ENCODE measurements around the gene HRH1.
"Not testable (repeated sequence)": the region's sequence is repeated elsewhere in the genome, so short reads cannot be mapped to it uniquely, and the experiment has no call there.

The HRH1 gene

GRCh38 chr3:11126653-11127052 is 27.6 kb upstream of the HRH1 start:
- CTCF ChIA-PET: no interaction called here
- no peak for TF ChIP-seq SP1 (IDR thresholded peaks at IDR 0.05)
- TF ChIP-seq FOXM1 (IDR thresholded peaks at IDR 0.05; ENCODE audit: borderline replicate concordance): no peak
- no peak for TF ChIP-seq PKNOX1 (IDR thresholded peaks at IDR 0.05)
- no peak for TF ChIP-seq LEF1 (IDR thresholded peaks at IDR 0.05; ENCODE audit: borderline replicate concordance)
- no peak for TF ChIP-seq FOXK2 (IDR thresholded peaks at IDR 0.05)
- DNase-seq (ENCODE audit: extremely low spot score): no peak
- POLR2A ChIA-PET: no interaction called here

- ChIA-PET POLR2A (no interaction called here), CTCF (no interaction called here)
- no peak for TF ChIP-seq LEF1 (IDR thresholded peaks at IDR 0.05; ENCODE audit: borderline replicate concordance)
- no peak for DNase-seq (ENCODE audit: extremely low spot score)
Measured at GRCh38 chr3:11128682-11129632, 25.3 kb upstream of the HRH1 start.

- ChIA-PET CTCF (interaction anchor here (1.0 kb wide), 1 partner anchor 24 kb away, joined by 3 read pairs; no protein-coding TSS in a partner anchor), POLR2A (no interaction called here)
- TF ChIP-seq ZNF384 (IDR thresholded peaks at IDR 0.05): no peak
- no peak for DNase-seq (ENCODE audit: extremely low spot score)
Measured at GRCh38 chr3:11130385-11130784, 23.9 kb upstream of the HRH1 start.

GRCh38 chr3:11131371-11131770 is 22.9 kb upstream of the HRH1 start:
- TF ChIP-seq SUZ12 (IDR thresholded peaks at IDR 0.05): no peak
- TF ChIP-seq HDGF (IDR thresholded peaks at IDR 0.05; ENCODE audit: borderline replicate concordance): no peak
- TF ChIP-seq SP1 (IDR thresholded peaks at IDR 0.05): no peak
- TF ChIP-seq FOXK2 (IDR thresholded peaks at IDR 0.05): no peak
- no peak for TF ChIP-seq FOXA1 (IDR thresholded peaks at IDR 0.05)
- TF ChIP-seq ZNF384 (IDR thresholded peaks at IDR 0.05): no peak
- TF ChIP-seq NFRKB (IDR thresholded peaks at IDR 0.05): no peak
- ChIA-PET CTCF (no interaction called here), POLR2A (no interaction called here)
- no peak for DNase-seq (ENCODE audit: extremely low spot score)

GRCh38 chr3:11131886-11132285 is 22.4 kb upstream of the HRH1 start:
- POLR2A ChIA-PET; DNase-seq (ENCODE audit: extremely low spot score); CTCF ChIA-PET: not testable (repeated sequence)

GRCh38 chr3:11132861-11133260 is 21.4 kb upstream of the HRH1 start:
- CTCF ChIA-PET: no interaction called here
- no peak for DNase-seq (ENCODE audit: extremely low spot score)
- TF ChIP-seq L3MBTL2 (conservative IDR thresholded peaks at IDR 0.05) (no peak), LEF1 (IDR thresholded peaks at IDR 0.05; ENCODE audit: borderline replicate concordance) (no peak), NFRKB (IDR thresholded peaks at IDR 0.05) (no peak)
- POLR2A ChIA-PET: no interaction called here

- CTCF ChIA-PET: no interaction called here
- TF ChIP-seq PKNOX1 (IDR thresholded peaks at IDR 0.05) (no peak), SP1 (IDR thresholded peaks at IDR 0.05) (no peak), HDGF (IDR thresholded peaks at IDR 0.05; ENCODE audit: borderline replicate concordance) (no peak), LEF1 (IDR thresholded peaks at IDR 0.05; ENCODE audit: borderline replicate concordance) (no peak), ARNT (IDR thresholded peaks at IDR 0.05) (no peak), L3MBTL2 (conservative IDR thresholded peaks at IDR 0.05) (no peak), NFRKB (IDR thresholded peaks at IDR 0.05) (no peak), CTBP1 (IDR thresholded peaks at IDR 0.05; ENCODE audit: borderline replicate concordance) (no peak), BHLHE40 (IDR thresholded peaks at IDR 0.05; ENCODE audit: borderline replicate concordance) (no peak), TARDBP (IDR thresholded peaks at IDR 0.05) (no peak), FOXA1 (IDR thresholded peaks at IDR 0.05) (no peak), ELF4 (IDR thresholded peaks at IDR 0.05) (no peak), FOXK2 (IDR thresholded peaks at IDR 0.05) (no peak), ZNF384 (IDR thresholded peaks at IDR 0.05) (no peak), FOXM1 (IDR thresholded peaks at IDR 0.05; ENCODE audit: borderline replicate concordance) (no peak), SUZ12 (IDR thresholded peaks at IDR 0.05) (no peak)
- POLR2A ChIA-PET: no interaction called here
- no peak for DNase-seq (ENCODE audit: extremely low spot score)
Measured at GRCh38 chr3:11134794-11135193, 19.5 kb upstream of the HRH1 start.

- TF ChIP-seq SP1 (IDR thresholded peaks at IDR 0.05): no peak
- TF ChIP-seq ZNF384 (IDR thresholded peaks at IDR 0.05): no peak
- no peak for TF ChIP-seq TARDBP (IDR thresholded peaks at IDR 0.05)
- TF ChIP-seq CTBP1 (IDR thresholded peaks at IDR 0.05; ENCODE audit: borderline replicate concordance): no peak
- TF ChIP-seq SUZ12 (IDR thresholded peaks at IDR 0.05): no peak
- no peak for TF ChIP-seq NFRKB (IDR thresholded peaks at IDR 0.05)
- no peak for TF ChIP-seq L3MBTL2 (conservative IDR thresholded peaks at IDR 0.05)
- TF ChIP-seq FOXK2 (IDR thresholded peaks at IDR 0.05): no peak
- TF ChIP-seq ELF4 (IDR thresholded peaks at IDR 0.05): no peak
- no peak for TF ChIP-seq LEF1 (IDR thresholded peaks at IDR 0.05; ENCODE audit: borderline replicate concordance)
- TF ChIP-seq BHLHE40 (IDR thresholded peaks at IDR 0.05; ENCODE audit: borderline replicate concordance): no peak
- no peak for TF ChIP-seq PKNOX1 (IDR thresholded peaks at IDR 0.05)
- DNase-seq (ENCODE audit: extremely low spot score): no peak
- POLR2A ChIA-PET: no interaction called here
- CTCF ChIA-PET: no interaction called here
Measured at GRCh38 chr3:11136116-11136515, 18.2 kb upstream of the HRH1 start.

Measured in HEK293T (cell line).